MG63 (cell line): ENCODE measurements around the gene ADGRL2. TPM values are rescaled to one million over a fixed set of nuclear protein-coding genes. Genes with fewer than 3 reads are reported as not detected.
"Not testable (repeated sequence)": the region's sequence is repeated elsewhere in the genome, so short reads cannot be mapped to it uniquely, and the experiment has no call there.

ENCODE experiments used
- DNase-seq: peaks from one replicate; pipeline ENCODE4 v3.0.0-alpha.2; 2020
- H3K27me3 ChIP-seq: fragments of 250-450 bp; sonication (Bioruptor Pico); 2 replicates; pipeline ENCODE4 v1.5.1; 2020; ENCODE audit warnings: mild to moderate bottlenecking, moderate library complexity
- H3K36me3 ChIP-seq: fragments of 250-450 bp; sonication (Bioruptor Pico); 2 replicates; pipeline ENCODE4 v1.5.1; 2020; ENCODE audit warnings: mild to moderate bottlenecking, moderate library complexity
- H3K4me3 ChIP-seq: fragments of 250-450 bp; sonication (Bioruptor Pico); 2 replicates; pipeline ENCODE4 v1.5.1; 2020; ENCODE audit warnings: mild to moderate bottlenecking, moderate library complexity
- H3K9me3 ChIP-seq: fragments of 250-450 bp; sonication (Bioruptor Pico); 2 replicates; pipeline ENCODE4 v1.5.1; 2020; ENCODE audit warnings: mild to moderate bottlenecking, moderate library complexity
- total RNA-seq: library from RNA; depleted of rRNA; stranded (reverse); fragments of >200 nt; shearing (Covaris generic); gene quantifications from 2 replicates; pipeline ENCODE4 v1.2.3, GENCODE V29; 2014; ENCODE audit warnings: low replicate concordance

ADGRL2 gene
- total RNA-seq, 1 experiment from 2014 or later = 0.13 TPM

- not testable (repeated sequence) for DNase-seq, H3K9me3 ChIP-seq, H3K36me3 ChIP-seq
Measured at GRCh38 chr1:81871091-81871490, 70.4 kb downstream of the ADGRL2 start.

DNA sequence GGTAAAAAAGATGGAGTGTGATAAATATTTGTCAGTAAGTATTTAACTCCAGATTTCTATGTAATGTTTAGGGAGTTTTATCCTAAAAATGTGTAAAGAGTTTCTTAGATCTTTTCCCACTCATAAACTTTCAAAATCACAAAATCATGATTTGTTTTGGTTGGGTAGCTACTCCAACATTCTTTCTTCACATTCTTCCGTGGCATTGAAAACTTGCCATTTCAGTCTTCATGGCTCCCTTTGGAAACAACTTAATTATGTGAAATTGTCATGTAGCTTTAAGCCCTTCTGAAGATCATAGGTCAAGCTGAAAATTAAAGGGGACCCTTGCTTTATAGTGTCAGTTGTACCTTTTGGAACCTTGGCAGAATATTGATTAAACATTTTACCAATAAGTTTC, 73.2 kb downstream of the ADGRL2 start:
- Histone ChIP-seq H3K9me3 (no peaks in the 10 kb centered on the region), H3K27me3 (no peaks in the 10 kb centered on the region; the same call in 1 of the 2 replicates), H3K36me3 (no peaks in the 10 kb centered on the region), H3K4me3 (no peak overlapping the region)
- DNase-seq = no peak

More at GRCh38 chr1:81871091-81871490, 70.4 kb downstream of the ADGRL2 start:
- not testable (repeated sequence) for H3K27me3 ChIP-seq, H3K4me3 ChIP-seq

GRCh38 chr1:81874461-81874860, 73.7 kb downstream of the ADGRL2 start:
- H3K4me3 ChIP-seq = no peak overlapping the region
- H3K27me3 ChIP-seq = no peaks in the 10 kb centered on the region; the same call in 1 of the 2 replicates
- H3K9me3 ChIP-seq = no peaks in the 10 kb centered on the region
- no peaks in the 10 kb centered on the region for H3K36me3 ChIP-seq
- no peak for DNase-seq

DNA sequence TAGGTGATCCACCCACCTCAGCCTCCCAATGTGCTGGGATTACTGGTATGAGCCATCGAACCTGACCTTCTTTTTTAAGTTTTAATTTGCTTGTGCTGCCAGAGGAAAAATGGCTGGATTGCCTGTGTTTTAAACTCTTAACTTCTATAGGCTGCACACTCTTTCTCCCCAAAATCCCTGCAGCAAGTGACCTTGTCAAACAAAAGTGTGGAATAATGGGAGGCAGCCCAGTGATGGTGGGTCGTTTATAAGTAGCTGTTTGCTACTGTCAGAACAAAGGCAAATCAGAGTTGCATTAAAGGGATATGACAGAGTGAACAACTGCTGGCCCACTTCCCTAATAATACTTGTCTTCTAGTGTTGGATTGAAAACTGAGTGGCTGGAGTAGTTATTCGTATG, 74.2 kb downstream of the ADGRL2 start:
- Histone ChIP-seq H3K27me3 (no peaks in the 10 kb centered on the region; the same call in 1 of the 2 replicates), H3K9me3 (no peaks in the 10 kb centered on the region), H3K4me3 (no peak overlapping the region), H3K36me3 (no peaks in the 10 kb centered on the region)
- DNase-seq = no peak

- no peak for DNase-seq
- Histone ChIP-seq H3K9me3 (no peaks in the 10 kb centered on the region), H3K36me3 (no peaks in the 10 kb centered on the region), H3K4me3 (no peak overlapping the region), H3K27me3 (no peaks in the 10 kb centered on the region)
Measured at GRCh38 chr1:81876901-81877733, 76.4 kb downstream of the ADGRL2 start.

DNA sequence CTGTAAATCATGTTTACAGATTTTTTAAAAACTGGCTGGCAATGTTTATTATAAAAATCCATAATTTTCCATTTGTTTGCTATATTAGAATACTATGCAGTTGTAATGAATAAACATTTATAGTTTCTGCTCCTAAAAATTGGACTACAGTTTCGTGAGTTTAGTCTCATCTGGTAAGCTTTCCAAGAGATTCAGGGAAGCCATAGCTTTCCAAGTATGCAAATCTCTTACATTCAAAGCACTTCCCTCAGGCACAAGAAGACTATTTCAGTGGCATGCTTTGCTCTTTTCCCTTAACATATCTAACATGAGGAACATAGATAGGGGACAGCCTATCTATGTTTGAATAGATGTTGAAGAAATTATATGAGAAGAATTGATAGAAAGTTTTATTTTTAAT, 77.2 kb downstream of the ADGRL2 start:
- no peak for DNase-seq
- no peaks in the 10 kb centered on the region for H3K9me3 ChIP-seq

DNA sequence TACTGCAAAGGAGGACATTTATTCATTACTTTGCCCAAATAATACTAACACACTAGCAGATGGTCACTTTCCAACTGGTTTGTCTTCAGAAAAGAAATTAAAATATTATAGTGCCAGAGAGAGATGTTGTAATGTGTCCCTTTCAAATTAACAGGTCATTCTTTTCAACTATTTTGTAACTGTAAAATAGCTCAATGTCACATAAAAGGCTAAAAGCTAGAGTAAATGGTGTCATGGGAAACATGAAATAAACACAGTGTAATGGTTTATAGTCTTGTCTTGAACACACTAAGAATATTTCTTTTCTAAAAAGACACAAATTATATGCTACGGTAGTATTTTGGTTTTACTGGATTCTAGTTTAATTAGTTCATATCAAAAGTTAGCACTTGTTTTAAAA, 77.8 kb downstream of the ADGRL2 start:
- Histone ChIP-seq H3K27me3 (no peaks in the 10 kb centered on the region), H3K4me3 (no peak overlapping the region), H3K36me3 (no peaks in the 10 kb centered on the region), H3K9me3 (no peaks in the 10 kb centered on the region)
- no peak for DNase-seq

More for the DNA sequence above, 77.2 kb downstream of the ADGRL2 start:
- Histone ChIP-seq H3K36me3 (no peaks in the 10 kb centered on the region), H3K27me3 (no peaks in the 10 kb centered on the region), H3K4me3 (no peak overlapping the region)

DNA sequence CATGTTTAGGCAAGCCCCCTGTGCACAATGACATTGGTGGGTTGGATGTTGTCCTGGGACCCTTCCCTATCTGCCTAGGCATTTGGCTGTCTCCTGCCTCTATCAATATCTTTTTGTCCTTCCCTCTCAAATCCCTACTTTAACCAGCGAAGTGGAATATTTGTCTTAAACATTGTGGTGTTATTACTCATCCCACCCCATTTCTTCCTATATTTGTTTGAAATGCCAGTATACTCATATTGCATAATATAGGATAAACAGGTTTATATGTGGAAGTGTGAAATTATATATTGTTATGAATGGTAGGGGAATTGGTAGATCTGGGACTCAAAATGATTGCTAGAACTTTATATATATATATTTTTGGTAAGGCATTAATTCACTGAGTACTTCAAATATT, 80.0 kb downstream of the ADGRL2 start:
- H3K36me3 ChIP-seq = no peaks in the 10 kb centered on the region
- no peak for DNase-seq
- H3K9me3 ChIP-seq = no peaks in the 10 kb centered on the region

DNA sequence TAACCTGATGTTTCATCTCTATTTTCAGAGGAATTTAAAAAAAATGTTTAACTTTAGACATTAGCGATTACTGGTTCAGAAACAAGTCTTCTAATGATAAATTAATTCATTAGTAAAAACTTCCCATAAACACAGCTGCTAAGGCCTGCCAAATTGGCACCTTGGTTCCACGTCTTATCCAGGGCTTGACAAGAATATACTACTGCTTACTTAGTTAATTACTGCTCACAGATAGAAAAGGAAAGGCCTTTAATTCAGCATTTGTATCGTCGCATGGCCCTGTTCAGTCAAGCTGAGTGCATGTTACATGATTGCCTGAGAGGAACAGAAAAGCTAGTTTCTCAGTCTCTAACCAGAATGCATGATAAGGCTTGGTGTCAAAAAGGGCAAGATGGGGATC, 84.6 kb downstream of the ADGRL2 start:
- Histone ChIP-seq H3K36me3 (no peaks in the 10 kb centered on the region), H3K4me3 (no peak overlapping the region), H3K27me3 (no peaks in the 10 kb centered on the region), H3K9me3 (no peaks in the 10 kb centered on the region)
- DNase-seq = no peak

More for the DNA sequence above, 80.0 kb downstream of the ADGRL2 start:
- H3K4me3 ChIP-seq = no peak overlapping the region
- no peaks in the 10 kb centered on the region for H3K27me3 ChIP-seq

GRCh38 chr1:81886292-81886691, 85.6 kb downstream of the ADGRL2 start:
- H3K4me3 ChIP-seq, H3K36me3 ChIP-seq, H3K27me3 ChIP-seq, DNase-seq, H3K9me3 ChIP-seq: not testable (repeated sequence)

DNA sequence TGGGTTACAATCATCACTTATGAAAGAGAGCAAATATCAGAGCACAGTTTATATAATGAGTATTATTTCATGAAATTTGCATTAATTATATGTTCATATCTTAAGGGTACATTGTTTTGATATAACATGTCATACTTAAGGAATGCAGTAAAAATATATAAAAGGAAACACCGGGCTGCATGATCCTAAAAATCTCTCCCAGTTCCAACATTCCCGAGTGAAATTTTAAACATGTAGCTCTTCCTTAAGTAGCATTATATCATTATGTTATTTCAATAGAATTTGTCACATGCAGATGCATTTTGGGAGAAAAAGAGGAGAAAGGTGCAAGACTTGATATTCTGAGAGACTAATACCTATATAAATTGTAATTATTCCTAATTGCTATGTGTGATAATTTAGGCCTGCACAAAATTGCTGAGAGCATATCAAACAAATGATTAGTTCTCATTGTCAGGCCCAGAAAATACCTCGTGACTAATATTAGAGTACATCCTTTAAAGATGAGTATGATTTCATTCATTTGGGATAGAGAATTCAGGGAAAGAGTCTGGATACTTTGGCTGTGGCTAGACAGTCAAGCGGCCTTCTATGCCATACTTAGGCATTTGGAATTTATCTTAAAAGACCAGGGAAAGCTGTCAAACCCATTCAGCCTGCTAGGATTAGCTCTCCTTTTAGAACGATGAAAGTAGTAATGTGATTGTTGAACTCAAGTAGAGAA, 86.8 kb downstream of the ADGRL2 start:
- DNase-seq = no peak
- Histone ChIP-seq H3K36me3 (no peaks in the 10 kb centered on the region), H3K27me3 (no peaks in the 10 kb centered on the region), H3K4me3 (no peak overlapping the region), H3K9me3 (no peaks in the 10 kb centered on the region)

- no peaks in the 10 kb centered on the region for H3K36me3 ChIP-seq
- no peaks in the 10 kb centered on the region for H3K9me3 ChIP-seq
- no peak for DNase-seq
- no peak overlapping the region for H3K4me3 ChIP-seq
- H3K27me3 ChIP-seq = no peaks in the 10 kb centered on the region
Measured at GRCh38 chr1:81889166-81889565, 88.4 kb downstream of the ADGRL2 start.

DNA sequence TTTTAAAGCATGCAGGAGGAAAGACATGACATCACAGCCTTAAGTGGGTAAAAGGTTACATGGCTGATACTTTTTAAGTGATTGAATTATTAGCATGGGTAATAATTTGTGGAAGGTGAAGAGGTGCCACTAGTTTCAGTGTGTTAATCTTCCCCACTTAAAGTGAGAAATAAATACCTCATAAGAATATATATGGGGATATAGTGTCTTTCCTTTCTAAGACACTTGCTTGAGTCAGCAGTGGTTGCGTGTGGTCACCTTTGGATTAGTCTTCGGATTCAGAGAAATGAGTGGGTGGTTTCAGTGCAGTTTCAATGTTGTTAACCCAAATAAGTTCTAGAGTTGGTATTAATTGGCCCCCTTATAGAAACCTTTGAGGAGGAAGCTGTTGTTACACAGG, 94.1 kb downstream of the ADGRL2 start:
- Histone ChIP-seq H3K36me3 (no peaks in the 10 kb centered on the region), H3K27me3 (no peaks in the 10 kb centered on the region), H3K9me3 (no peaks in the 10 kb centered on the region), H3K4me3 (no peak overlapping the region)
- no peak for DNase-seq

DNA sequence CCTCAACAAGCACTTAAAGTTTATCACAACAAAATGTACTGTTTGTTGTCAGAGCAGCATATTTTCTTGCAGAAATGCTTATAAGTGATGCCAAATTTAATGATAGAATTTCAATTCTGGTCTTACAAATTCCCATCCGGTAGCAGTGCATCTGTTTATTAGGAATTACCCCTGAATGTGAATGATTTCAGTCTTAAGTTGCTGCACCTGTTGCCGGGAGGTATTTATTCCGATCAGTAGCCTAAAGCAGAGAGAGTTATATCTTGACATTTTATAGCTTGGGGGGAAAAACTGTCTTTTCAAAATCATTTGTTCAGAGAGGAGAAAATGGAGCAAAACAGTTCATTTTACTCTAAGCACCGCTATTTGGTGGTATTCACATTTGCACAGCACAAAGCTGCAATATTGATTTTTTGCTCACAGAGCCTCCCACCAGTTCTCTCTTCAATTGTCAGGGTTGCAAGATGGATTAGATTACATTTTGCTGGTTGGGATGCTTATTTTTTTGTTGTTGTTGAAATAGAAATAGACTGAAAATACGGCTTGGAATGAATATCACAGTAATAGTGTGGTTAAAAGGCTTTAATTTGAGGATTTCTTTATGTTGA, 98.6 kb downstream of the ADGRL2 start:
- Histone ChIP-seq H3K9me3 (no peaks in the 10 kb centered on the region), H3K27me3 (no peaks in the 10 kb centered on the region), H3K36me3 (no peaks in the 10 kb centered on the region), H3K4me3 (no peak overlapping the region)
- DNase-seq = no peak

- H3K36me3 ChIP-seq = no peaks in the 10 kb centered on the region
- H3K27me3 ChIP-seq = no peaks in the 10 kb centered on the region
- no peak for DNase-seq
- no peak overlapping the region for H3K4me3 ChIP-seq
- no peaks in the 10 kb centered on the region for H3K9me3 ChIP-seq
Measured at GRCh38 chr1:81907575-81907974, 106.8 kb downstream of the ADGRL2 start.

GRCh38 chr1:81912383-81912782, 111.6 kb downstream of the ADGRL2 start:
- no peak for DNase-seq

GRCh38 chr1:81915937-81916336, 115.2 kb downstream of the ADGRL2 start:
- Histone ChIP-seq H3K36me3 (no peaks in the 10 kb centered on the region), H3K9me3 (no peaks in the 10 kb centered on the region), H3K4me3 (no peak overlapping the region), H3K27me3 (no peaks in the 10 kb centered on the region)
- DNase-seq = no peak

More at GRCh38 chr1:81912383-81912782, 111.6 kb downstream of the ADGRL2 start:
- Histone ChIP-seq H3K27me3 (no peaks in the 10 kb centered on the region), H3K36me3 (no peaks in the 10 kb centered on the region), H3K4me3 (no peak overlapping the region), H3K9me3 (no peaks in the 10 kb centered on the region)
